Measurements from ENCODE around the gene UBALD1.

DNA sequence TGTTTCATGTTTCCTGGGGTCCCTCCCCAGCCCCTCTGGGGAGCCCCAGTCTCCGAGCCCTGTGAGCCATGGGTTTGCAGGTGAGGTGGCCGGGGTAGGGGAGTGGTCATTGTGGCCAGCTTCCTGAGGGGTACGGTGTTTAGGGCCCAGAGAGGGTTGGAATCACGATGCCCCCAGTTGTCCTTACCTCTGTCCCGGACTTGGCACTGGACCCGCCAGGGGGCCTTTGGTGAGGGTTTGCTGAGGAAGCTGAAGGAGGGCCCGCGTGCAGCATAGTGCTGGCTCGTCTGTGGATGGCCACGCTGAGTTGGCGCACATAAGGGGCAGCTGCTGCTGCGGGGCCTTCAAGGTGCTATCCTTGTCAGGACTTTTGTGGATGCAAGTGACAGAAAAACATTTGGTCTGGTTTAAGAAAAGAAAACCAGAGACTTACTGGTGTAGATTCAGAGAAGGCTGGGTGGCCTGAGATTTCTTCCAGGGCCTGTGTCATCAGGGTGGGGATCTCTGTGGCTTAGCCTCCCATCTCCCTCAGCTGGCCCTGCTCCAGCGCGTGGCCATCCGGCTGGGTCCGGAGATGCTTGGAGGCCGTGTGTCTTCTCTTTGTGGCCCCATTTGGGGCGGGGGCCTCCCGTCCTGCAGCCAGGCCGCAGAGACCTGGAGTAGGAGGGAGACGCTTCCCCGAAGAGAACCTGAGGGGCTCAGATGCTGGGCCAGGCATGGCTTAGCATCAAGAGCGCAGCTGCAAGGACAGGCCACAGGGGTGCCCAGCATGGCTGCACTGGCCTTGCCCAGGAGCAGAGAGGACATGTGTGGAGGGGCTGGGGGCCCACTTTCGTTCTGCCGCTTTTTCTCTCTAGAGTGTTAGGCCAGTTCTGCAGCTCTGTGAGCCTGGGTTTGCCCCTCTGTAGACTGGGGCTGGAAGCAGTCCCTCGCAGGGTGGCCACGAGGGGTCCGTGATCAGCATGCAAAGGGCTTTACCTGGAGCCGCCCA, 45.0 kb upstream of the UBALD1 start:
- TF ChIP-seq POLR2AphosphoS5 (IDR thresholded peaks at IDR 0.05; ENCODE audit: control insufficient read depth, insufficient read depth, low read depth, low read length): no peak
- no peak for TF ChIP-seq POLR2A (conservative IDR thresholded peaks at IDR 0.05)
- no peak for TF ChIP-seq MEF2A (IDR thresholded peaks at IDR 0.05; ENCODE audit: control insufficient read depth, low read depth, low read length)
- TF ChIP-seq EZH2 (IDR thresholded peaks at IDR 0.05; ENCODE audit: borderline replicate concordance, low read depth, low read length): no peak
- no peak for TF ChIP-seq ZNF121 (CRISPR knock-in tag; conservative IDR thresholded peaks at IDR 0.05)
- TF ChIP-seq MYNN (IDR thresholded peaks at IDR 0.05): no peak
- TF ChIP-seq MYNN (CRISPR knock-in tag; IDR thresholded peaks at IDR 0.05): no peak
